ENCODE data around the gene HAX1. TPM values are rescaled to one million over a fixed set of nuclear protein-coding genes. Genes with fewer than 3 reads are reported as not detected.

The HAX1 gene
- total and polyA plus RNA-seq, 2 of the 8 experiments (the other 6 are each of a cell fraction or from before 2014, with no cell fraction given), result 82.2 to 115 TPM

DNA sequence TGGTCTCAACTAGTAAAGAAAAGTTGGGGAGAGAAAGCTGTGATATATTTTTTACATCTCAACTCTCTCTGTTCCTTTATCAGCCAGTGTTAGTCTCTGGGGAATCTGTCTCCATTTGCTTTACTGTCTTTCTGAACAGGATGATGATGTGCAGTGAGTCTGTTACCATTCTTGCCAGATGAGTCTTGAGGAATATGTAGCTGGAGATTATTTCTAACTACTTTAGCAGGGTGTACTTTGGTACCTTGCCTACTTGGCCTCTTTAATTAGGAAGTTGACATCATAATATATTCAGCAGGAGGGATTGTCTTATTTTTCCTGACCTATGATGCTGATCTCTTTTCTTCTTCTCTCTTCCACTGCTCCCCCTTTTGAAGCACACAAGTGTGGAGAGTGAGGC lies 15.7 kb upstream of the HAX1 start (continued):
- TF ChIP-seq, protein P1, sequence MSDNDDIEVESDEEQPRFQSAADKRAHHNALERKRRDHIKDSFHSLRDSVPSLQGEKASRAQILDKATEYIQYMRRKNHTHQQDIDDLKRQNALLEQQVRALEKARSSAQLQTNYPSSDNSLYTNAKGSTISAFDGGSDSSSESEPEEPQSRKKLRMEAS (IDR thresholded peaks at IDR 0.05), result no peak
- TF ChIP-seq EP300 (IDR thresholded peaks at IDR 0.05; ENCODE audit: borderline replicate concordance in 1 of 2, low read depth in 2 of 2, low read length in 2 of 2) (no peak), SIRT6 (IDR thresholded peaks at IDR 0.05; ENCODE audit: low read length) (no peak), POLR2A (IDR thresholded peaks at IDR 0.05; ENCODE audit: control extremely low read depth in 1 of 2, low read depth in 2 of 2, low read length in 2 of 2) (no peak)
- TF ChIP-seq, protein P2, sequence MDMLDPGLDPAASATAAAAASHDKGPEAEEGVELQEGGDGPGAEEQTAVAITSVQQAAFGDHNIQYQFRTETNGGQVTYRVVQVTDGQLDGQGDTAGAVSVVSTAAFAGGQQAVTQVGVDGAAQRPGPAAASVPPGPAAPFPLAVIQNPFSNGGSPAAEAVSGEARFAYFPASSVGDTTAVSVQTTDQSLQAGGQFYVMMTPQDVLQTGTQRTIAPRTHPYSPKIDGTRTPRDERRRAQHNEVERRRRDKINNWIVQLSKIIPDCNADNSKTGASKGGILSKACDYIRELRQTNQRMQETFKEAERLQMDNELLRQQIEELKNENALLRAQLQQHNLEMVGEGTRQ (IDR thresholded peaks at IDR 0.05; ENCODE audit: low read length), result no peak

Measured in H1 (cell line).